K562 (cell line): Measurements from ENCODE around the gene CHD2. TPM values are rescaled to one million over a fixed set of nuclear protein-coding genes. Genes with fewer than 3 reads are reported as not detected.
A peak's percentile ranks its signal among the peaks of the same experiment; 100 is the strongest.

Experiments
- EP300 ChIP-seq: IDR thresholded peaks from 2 replicates; pipeline ENCODE4 v1.6.1; 2012; ENCODE audit warnings: low read length, improper control_type of control experiment
- ILK ChIP-seq: fragments of 450-650 bp; IDR thresholded peaks from 2 replicates; pipeline ENCODE4 v1.6.1; 2016; ENCODE audit warnings: missing genetic modification characterization, low read depth, mild to moderate bottlenecking, missing compliant biosample characterization, moderate library complexity, borderline replicate concordance
- MEF2A ChIP-seq: IDR thresholded peaks from 2 replicates; pipeline ENCODE4 v1.6.1; 2011; ENCODE audit warnings: low read depth, mild to moderate bottlenecking, low read length, moderate library complexity; ENCODE audit not compliant: control insufficient read depth
- MTA2 ChIP-seq: fragments of 450-650 bp; IDR thresholded peaks from 2 replicates; pipeline ENCODE4 v1.6.1; 2016; ENCODE audit warnings: low read depth
- NR3C1 ChIP-seq: sonication (generic); formaldehyde crosslinking; IDR thresholded peaks from 2 replicates; pipeline ENCODE4 v1.8.1; 2022; ENCODE audit warnings: missing genetic modification reagents
- NUFIP1 ChIP-seq: fragments of 450-650 bp; IDR thresholded peaks from 2 replicates; pipeline ENCODE4 v1.6.1; 2018; ENCODE audit not compliant: partially characterized antibody
- POLR2B ChIP-seq: fragments of 450-650 bp; IDR thresholded peaks from 2 replicates; pipeline ENCODE4 v1.6.1; 2018; ENCODE audit warnings: low read depth; ENCODE audit not compliant: partially characterized antibody
- ZNF583 ChIP-seq: fragments of 250-450 bp; sonication (Bioruptor Pico); IDR thresholded peaks from 2 replicates; pipeline ENCODE4 v1.4.0; 2020
- polyA plus RNA-seq, 8 experiments: library from polyadenylated mRNA; depleted of rRNA in 4 of 8; stranded (reverse) in 5 of 8; unstranded in 3 of 8; fragments of >200 nt; fragmentation: Nextera tagmentation in 2 of 8; fragmentation: Illumina TruSeq in 1 of 8; extraction: Ambion mirVana in 2 of 8; extraction: Trizol in 1 of 8; gene quantifications; 2 replicates each; pipeline versions ENCODE4 v1.2.1 to v1.2.3, GENCODE V29; 2011 to 2014; ENCODE audit warnings: inconsistent platforms in 1 of 8, missing spikeins in 1 of 8
- total RNA-seq, 7 experiments: library from RNA; depleted of rRNA in 6 of 7; stranded (reverse); fragments of >200 nt in 6 of 7; fragmentation: Illumina TruSeq in 2 of 7; extraction: Trizol in 2 of 7; gene quantifications; 2 replicates each; pipeline versions ENCODE4 v1.2.1 to v1.2.3, GENCODE V29; 2011 to 2021; ENCODE audit warnings: low replicate concordance in 1 of 7
- TF ChIP-seq, protein P1 (sequence below), 2 experiments: fragments of 450-650 bp in 1 of 2; sonication (generic) in 1 of 2; formaldehyde crosslinking in 1 of 2; IDR thresholded peaks; 2 replicates each; pipeline versions ENCODE4 v1.7.1 to v1.9.0; 2016 to 2022; ENCODE audit warnings: inconsistent platforms in 1 of 2, mild to moderate bottlenecking in 1 of 2, missing genetic modification reagents in 1 of 2
- TF ChIP-seq, protein P2 (sequence below): sonication (generic); formaldehyde crosslinking; IDR thresholded peaks from 2 replicates; pipeline ENCODE4 v1.8.1; 2023; ENCODE audit warnings: mild to moderate bottlenecking, missing genetic modification reagents
- TF ChIP-seq, protein P3 (sequence below): sonication (generic); formaldehyde crosslinking; IDR thresholded peaks from 2 replicates; pipeline ENCODE4 v1.8.0; 2022; ENCODE audit warnings: mild to moderate bottlenecking, missing genetic modification reagents
- TF ChIP-seq, protein P4 (sequence below): sonication (generic); formaldehyde crosslinking; IDR thresholded peaks from 2 replicates; pipeline ENCODE4 v1.8.1; 2023; ENCODE audit warnings: mild to moderate bottlenecking, missing genetic modification reagents, moderate library complexity
- TF ChIP-seq, protein P5 (sequence below): sonication (generic); formaldehyde crosslinking; IDR thresholded peaks from 2 replicates; pipeline ENCODE4 v1.9.0; 2022; ENCODE audit warnings: mild to moderate bottlenecking, missing genetic modification reagents
- TF ChIP-seq, protein P6 (sequence below), 2 experiments: fragments of 450-650 bp in 1 of 2; sonication (generic) in 1 of 2; formaldehyde crosslinking in 1 of 2; IDR thresholded peaks in 1 of 2; conservative IDR thresholded peaks in 1 of 2; 2 replicates each; pipeline versions ENCODE4 v1.6.1 to v1.8.1; 2016 to 2023; ENCODE audit warnings: mild to moderate bottlenecking in 2 of 2, moderate library complexity in 2 of 2, inconsistent platforms in 1 of 2, missing genetic modification reagents in 1 of 2

Gene CHD2
- total and polyA plus RNA-seq, 9 of the 15 experiments (the other 6 are each of a cell fraction or from before 2014, with no cell fraction given) = 38.9 to 70.8 (median 56.2) TPM

DNA sequence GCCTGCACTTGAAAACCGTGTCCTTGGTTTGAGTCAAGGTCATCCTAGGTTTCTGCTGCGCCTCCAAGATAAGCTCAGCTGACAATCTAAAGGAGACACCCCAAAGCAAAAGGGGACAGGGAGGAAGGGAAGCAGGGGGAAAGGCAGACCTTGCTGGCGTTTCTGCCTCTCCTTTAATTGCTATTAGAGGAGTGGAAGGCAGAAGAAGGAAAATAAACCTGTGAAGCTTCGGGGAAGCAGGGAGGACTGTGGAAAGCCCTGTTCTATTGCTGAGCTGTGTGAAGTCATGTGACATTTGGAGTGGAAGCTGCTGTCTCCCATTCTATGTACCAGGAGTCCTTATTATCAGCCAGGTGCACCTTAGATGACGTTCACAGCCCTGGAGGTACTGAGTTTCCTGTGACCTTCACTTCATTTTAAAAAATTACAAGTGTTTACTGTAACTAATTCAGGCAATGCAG lies 21.5 kb upstream of the CHD2 start (continued):
- TF ChIP-seq, protein P1, sequence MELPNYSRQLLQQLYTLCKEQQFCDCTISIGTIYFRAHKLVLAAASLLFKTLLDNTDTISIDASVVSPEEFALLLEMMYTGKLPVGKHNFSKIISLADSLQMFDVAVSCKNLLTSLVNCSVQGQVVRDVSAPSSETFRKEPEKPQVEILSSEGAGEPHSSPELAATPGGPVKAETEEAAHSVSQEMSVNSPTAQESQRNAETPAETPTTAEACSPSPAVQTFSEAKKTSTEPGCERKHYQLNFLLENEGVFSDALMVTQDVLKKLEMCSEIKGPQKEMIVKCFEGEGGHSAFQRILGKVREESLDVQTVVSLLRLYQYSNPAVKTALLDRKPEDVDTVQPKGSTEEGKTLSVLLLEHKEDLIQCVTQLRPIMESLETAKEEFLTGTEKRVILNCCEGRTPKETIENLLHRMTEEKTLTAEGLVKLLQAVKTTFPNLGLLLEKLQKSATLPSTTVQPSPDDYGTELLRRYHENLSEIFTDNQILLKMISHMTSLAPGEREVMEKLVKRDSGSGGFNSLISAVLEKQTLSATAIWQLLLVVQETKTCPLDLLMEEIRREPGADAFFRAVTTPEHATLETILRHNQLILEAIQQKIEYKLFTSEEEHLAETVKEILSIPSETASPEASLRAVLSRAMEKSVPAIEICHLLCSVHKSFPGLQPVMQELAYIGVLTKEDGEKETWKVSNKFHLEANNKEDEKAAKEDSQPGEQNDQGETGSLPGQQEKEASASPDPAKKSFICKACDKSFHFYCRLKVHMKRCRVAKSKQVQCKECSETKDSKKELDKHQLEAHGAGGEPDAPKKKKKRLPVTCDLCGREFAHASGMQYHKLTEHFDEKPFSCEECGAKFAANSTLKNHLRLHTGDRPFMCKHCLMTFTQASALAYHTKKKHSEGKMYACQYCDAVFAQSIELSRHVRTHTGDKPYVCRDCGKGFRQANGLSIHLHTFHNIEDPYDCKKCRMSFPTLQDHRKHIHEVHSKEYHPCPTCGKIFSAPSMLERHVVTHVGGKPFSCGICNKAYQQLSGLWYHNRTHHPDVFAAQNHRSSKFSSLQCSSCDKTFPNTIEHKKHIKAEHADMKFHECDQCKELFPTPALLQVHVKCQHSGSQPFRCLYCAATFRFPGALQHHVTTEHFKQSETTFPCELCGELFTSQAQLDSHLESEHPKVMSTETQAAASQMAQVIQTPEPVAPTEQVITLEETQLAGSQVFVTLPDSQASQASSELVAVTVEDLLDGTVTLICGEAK (IDR thresholded peaks at IDR 0.05) = no peak
- TF ChIP-seq, protein P1 (CRISPR knock-in tag; IDR thresholded peaks at IDR 0.05) = no peak
- no peak for TF ChIP-seq ZNF583
- TF ChIP-seq MTA2 = peak; percentile 65
- no peak for TF ChIP-seq NUFIP1
- TF ChIP-seq, protein P2, sequence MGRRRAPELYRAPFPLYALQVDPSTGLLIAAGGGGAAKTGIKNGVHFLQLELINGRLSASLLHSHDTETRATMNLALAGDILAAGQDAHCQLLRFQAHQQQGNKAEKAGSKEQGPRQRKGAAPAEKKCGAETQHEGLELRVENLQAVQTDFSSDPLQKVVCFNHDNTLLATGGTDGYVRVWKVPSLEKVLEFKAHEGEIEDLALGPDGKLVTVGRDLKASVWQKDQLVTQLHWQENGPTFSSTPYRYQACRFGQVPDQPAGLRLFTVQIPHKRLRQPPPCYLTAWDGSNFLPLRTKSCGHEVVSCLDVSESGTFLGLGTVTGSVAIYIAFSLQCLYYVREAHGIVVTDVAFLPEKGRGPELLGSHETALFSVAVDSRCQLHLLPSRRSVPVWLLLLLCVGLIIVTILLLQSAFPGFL = no peak
- no peak for TF ChIP-seq NR3C1 (CRISPR knock-in tag)
- TF ChIP-seq MEF2A = no peak
- peak; percentile 73 for TF ChIP-seq EP300
- TF ChIP-seq, protein P3, sequence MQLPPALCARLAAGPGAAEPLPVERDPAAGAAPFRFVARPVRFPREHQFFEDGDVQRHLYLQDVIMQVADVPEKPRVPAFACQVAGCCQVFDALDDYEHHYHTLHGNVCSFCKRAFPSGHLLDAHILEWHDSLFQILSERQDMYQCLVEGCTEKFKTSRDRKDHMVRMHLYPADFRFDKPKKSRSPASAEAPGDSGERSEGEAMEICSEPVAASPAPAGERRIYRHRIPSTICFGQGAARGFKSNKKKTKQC = no peak
- TF ChIP-seq, protein P4, sequence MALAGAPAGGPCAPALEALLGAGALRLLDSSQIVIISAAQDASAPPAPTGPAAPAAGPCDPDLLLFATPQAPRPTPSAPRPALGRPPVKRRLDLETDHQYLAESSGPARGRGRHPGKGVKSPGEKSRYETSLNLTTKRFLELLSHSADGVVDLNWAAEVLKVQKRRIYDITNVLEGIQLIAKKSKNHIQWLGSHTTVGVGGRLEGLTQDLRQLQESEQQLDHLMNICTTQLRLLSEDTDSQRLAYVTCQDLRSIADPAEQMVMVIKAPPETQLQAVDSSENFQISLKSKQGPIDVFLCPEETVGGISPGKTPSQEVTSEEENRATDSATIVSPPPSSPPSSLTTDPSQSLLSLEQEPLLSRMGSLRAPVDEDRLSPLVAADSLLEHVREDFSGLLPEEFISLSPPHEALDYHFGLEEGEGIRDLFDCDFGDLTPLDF (CRISPR knock-in tag) = no peak
- TF ChIP-seq, protein P5, sequence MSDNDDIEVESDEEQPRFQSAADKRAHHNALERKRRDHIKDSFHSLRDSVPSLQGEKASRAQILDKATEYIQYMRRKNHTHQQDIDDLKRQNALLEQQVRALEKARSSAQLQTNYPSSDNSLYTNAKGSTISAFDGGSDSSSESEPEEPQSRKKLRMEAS = no peak
- TF ChIP-seq, protein P6, sequence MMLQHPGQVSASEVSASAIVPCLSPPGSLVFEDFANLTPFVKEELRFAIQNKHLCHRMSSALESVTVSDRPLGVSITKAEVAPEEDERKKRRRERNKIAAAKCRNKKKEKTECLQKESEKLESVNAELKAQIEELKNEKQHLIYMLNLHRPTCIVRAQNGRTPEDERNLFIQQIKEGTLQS (IDR thresholded peaks at IDR 0.05) = no peak; the same call in 1 of the 2 replicates
- TF ChIP-seq, protein P6 (CRISPR knock-in tag; conservative IDR thresholded peaks at IDR 0.05) = no peak
- TF ChIP-seq ILK (tag) = no peak
- TF ChIP-seq POLR2B = no peak
